SK-N-SH (cell line): ENCODE results near the gene NCF4.

Experiments
- CHD2 ChIP-seq: fragments of 150-350 bp; IDR thresholded peaks from 2 replicates; pipeline ENCODE4 v1.6.1; 2018; ENCODE audit warnings: low read length; ENCODE audit not compliant: partially characterized antibody
- FOSL2 ChIP-seq: IDR thresholded peaks from 2 replicates; pipeline ENCODE4 v1.4.0; 2012; ENCODE audit warnings: low read depth, mild to moderate bottlenecking, moderate library complexity, borderline replicate concordance
- MXI1 ChIP-seq: IDR thresholded peaks from 2 replicates; pipeline ENCODE4 v1.6.1; 2012; ENCODE audit warnings: mild to moderate bottlenecking, low read depth, low read length, improper control_type of control experiment
- NFIC ChIP-seq: IDR thresholded peaks from 2 replicates; pipeline ENCODE4 v1.4.0; 2012; ENCODE audit warnings: borderline replicate concordance
- NRF1 ChIP-seq: IDR thresholded peaks from 2 replicates; pipeline ENCODE4 v1.6.1; 2012; ENCODE audit warnings: low read depth, mild to moderate bottlenecking, low read length
- POLR2AphosphoS5 ChIP-seq: IDR thresholded peaks from 2 replicates; pipeline ENCODE4 v1.6.1; 2012; ENCODE audit warnings: low read depth, low read length
- RCOR1 ChIP-seq: fragments of 150-350 bp; IDR thresholded peaks from 2 replicates; pipeline ENCODE4 v1.6.1; 2017; ENCODE audit warnings: antibody characterized with exemption, low read length
- RFX5 ChIP-seq: IDR thresholded peaks from 2 replicates; pipeline ENCODE4 v1.6.1; 2012; ENCODE audit warnings: mild to moderate bottlenecking, improper control_type of control experiment, low read length
- SIN3A ChIP-seq: IDR thresholded peaks from 2 replicates; pipeline ENCODE4 v1.6.1; 2012; ENCODE audit warnings: low read depth, mild to moderate bottlenecking, low read length, moderate library complexity, borderline replicate concordance
- TAF1 ChIP-seq: IDR thresholded peaks from 2 replicates; pipeline ENCODE4 v1.6.1; 2012; ENCODE audit warnings: low read depth, mild to moderate bottlenecking, low read length, moderate library complexity, borderline replicate concordance
- YY1 ChIP-seq: IDR thresholded peaks from 2 replicates; pipeline ENCODE4 v1.4.0; 2012; ENCODE audit warnings: low read depth, mild to moderate bottlenecking
- TF ChIP-seq, protein P1 (sequence below): fragments of 200-600 bp; sonication (generic); IDR thresholded peaks from 2 replicates; pipeline ENCODE4 v1.6.1; 2017; ENCODE audit warnings: antibody characterized with exemption, mild to moderate bottlenecking, moderate library complexity
- TF ChIP-seq, protein P2 (sequence below): IDR thresholded peaks from 2 replicates; pipeline ENCODE4 v1.6.1; 2012; ENCODE audit warnings: mild to moderate bottlenecking, low read depth, low read length, moderate library complexity
- TF ChIP-seq, protein P3 (sequence below): IDR thresholded peaks from 2 replicates; pipeline ENCODE4 v1.4.0; 2012; ENCODE audit warnings: low read depth

DNA sequence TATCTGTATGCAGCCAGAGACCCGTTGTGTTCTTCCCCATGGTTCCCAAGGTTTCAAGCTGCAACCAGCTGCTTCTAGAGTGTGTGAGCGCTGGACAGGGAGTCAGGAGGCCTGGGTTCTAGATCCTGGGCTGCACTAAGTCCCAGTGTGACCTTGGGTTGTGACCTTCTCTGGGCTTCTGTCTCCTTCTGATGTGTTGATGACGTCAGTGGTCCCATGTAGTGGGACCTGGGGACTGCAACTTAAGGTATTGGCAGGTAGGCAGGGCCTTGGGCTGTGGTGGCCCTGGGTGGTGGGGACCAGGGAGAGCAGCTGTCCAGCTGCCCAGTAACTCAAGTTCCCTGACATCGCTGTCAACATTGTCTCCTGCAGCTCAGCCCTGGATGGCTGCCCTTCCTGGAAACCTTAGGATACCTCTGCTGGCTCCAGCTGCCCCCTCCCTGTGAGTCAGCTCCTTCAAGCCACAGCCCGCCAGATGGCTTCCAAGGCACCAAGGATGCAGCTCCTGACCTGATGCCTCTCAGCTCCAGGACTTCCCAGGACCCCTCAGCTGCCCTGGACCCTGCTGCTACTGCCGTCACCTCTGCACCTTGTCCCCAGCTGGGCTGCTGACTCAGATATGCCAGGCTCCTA lies 42.7 kb upstream of the NCF4 start:
- TF ChIP-seq, protein P1, sequence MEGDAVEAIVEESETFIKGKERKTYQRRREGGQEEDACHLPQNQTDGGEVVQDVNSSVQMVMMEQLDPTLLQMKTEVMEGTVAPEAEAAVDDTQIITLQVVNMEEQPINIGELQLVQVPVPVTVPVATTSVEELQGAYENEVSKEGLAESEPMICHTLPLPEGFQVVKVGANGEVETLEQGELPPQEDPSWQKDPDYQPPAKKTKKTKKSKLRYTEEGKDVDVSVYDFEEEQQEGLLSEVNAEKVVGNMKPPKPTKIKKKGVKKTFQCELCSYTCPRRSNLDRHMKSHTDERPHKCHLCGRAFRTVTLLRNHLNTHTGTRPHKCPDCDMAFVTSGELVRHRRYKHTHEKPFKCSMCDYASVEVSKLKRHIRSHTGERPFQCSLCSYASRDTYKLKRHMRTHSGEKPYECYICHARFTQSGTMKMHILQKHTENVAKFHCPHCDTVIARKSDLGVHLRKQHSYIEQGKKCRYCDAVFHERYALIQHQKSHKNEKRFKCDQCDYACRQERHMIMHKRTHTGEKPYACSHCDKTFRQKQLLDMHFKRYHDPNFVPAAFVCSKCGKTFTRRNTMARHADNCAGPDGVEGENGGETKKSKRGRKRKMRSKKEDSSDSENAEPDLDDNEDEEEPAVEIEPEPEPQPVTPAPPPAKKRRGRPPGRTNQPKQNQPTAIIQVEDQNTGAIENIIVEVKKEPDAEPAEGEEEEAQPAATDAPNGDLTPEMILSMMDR = no peak
- TF ChIP-seq RFX5 (no peak), YY1 (no peak), CHD2 (no peak), NRF1 (no peak), POLR2AphosphoS5 (no peak), RCOR1 (no peak), TAF1 (no peak), SIN3A (no peak), NFIC (no peak), MXI1 (no peak), FOSL2 (no peak)
- TF ChIP-seq, protein P2, sequence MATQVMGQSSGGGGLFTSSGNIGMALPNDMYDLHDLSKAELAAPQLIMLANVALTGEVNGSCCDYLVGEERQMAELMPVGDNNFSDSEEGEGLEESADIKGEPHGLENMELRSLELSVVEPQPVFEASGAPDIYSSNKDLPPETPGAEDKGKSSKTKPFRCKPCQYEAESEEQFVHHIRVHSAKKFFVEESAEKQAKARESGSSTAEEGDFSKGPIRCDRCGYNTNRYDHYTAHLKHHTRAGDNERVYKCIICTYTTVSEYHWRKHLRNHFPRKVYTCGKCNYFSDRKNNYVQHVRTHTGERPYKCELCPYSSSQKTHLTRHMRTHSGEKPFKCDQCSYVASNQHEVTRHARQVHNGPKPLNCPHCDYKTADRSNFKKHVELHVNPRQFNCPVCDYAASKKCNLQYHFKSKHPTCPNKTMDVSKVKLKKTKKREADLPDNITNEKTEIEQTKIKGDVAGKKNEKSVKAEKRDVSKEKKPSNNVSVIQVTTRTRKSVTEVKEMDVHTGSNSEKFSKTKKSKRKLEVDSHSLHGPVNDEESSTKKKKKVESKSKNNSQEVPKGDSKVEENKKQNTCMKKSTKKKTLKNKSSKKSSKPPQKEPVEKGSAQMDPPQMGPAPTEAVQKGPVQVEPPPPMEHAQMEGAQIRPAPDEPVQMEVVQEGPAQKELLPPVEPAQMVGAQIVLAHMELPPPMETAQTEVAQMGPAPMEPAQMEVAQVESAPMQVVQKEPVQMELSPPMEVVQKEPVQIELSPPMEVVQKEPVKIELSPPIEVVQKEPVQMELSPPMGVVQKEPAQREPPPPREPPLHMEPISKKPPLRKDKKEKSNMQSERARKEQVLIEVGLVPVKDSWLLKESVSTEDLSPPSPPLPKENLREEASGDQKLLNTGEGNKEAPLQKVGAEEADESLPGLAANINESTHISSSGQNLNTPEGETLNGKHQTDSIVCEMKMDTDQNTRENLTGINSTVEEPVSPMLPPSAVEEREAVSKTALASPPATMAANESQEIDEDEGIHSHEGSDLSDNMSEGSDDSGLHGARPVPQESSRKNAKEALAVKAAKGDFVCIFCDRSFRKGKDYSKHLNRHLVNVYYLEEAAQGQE = no peak
- TF ChIP-seq, protein P3, sequence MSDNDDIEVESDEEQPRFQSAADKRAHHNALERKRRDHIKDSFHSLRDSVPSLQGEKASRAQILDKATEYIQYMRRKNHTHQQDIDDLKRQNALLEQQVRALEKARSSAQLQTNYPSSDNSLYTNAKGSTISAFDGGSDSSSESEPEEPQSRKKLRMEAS = no peak
